Karpas-422 (cell line): ENCODE measurements around the gene SNX30. TPM values are rescaled to one million over a fixed set of nuclear protein-coding genes. Genes with fewer than 3 reads are reported as not detected.

Experiments
- DNase-seq: peaks from one replicate; pipeline ENCODE4 v3.0.0-alpha.2; 2015
- H2AFZ ChIP-seq: fragments of 200-600 bp; sonication (generic); 2 replicates; pipeline ENCODE4 v1.6.1; 2014; ENCODE audit warnings: antibody characterized with exemption, low read length, mixed read lengths
- H3K27ac ChIP-seq: fragments of 200-600 bp; sonication (generic); 2 replicates; pipeline ENCODE4 v1.5.1; 2014; ENCODE audit warnings: mild to moderate bottlenecking, low read length, moderate library complexity
- H3K27me3 ChIP-seq: fragments of 200-600 bp; sonication (generic); 2 replicates; pipeline ENCODE4 v1.6.1; 2014; ENCODE audit warnings: low read length, mixed read lengths
- H3K36me3 ChIP-seq: fragments of 200-600 bp; sonication (generic); 2 replicates; pipeline ENCODE4 v1.6.1; 2014; ENCODE audit warnings: low read length, mixed read lengths; ENCODE audit not compliant: insufficient read depth
- H3K4me1 ChIP-seq: fragments of 200-600 bp; sonication (generic); 2 replicates; pipeline ENCODE4 v1.6.1; 2014; ENCODE audit warnings: mild to moderate bottlenecking, low read length, mixed read lengths
- H3K4me2 ChIP-seq: fragments of 200-600 bp; sonication (generic); 2 replicates; pipeline ENCODE4 v1.6.1; 2014; ENCODE audit warnings: low read length, low read depth, mild to moderate bottlenecking; ENCODE audit not compliant: poor library complexity, severe bottlenecking
- H3K4me3 ChIP-seq: fragments of 200-600 bp; sonication (generic); 2 replicates; pipeline ENCODE4 v1.5.1; 2014; ENCODE audit warnings: mild to moderate bottlenecking, antibody characterized with exemption, low read length, mixed read lengths
- H3K79me2 ChIP-seq: fragments of 200-600 bp; sonication (generic); 2 replicates; pipeline ENCODE4 v1.6.1; 2014; ENCODE audit warnings: mild to moderate bottlenecking, low read length, mixed read lengths
- H3K9ac ChIP-seq: fragments of 200-600 bp; sonication (generic); 2 replicates; pipeline ENCODE4 v1.6.0; 2014; ENCODE audit warnings: low read length
- H3K9me2 ChIP-seq: fragments of 200-600 bp; sonication (generic), shearing (Covaris generic); replicated peaks from 2 replicates; pipeline ENCODE4 v1.6.0; 2014; ENCODE audit warnings: mild to moderate bottlenecking, low read length, moderate library complexity; ENCODE audit not compliant: insufficient read depth
- H3K9me3 ChIP-seq: fragments of 300-700, 200-600 bp; sonication (generic); 2 replicates; pipeline ENCODE4 v1.6.1; 2014; ENCODE audit warnings: low read length, mixed read lengths
- H4K20me1 ChIP-seq: fragments of 200-600 bp; sonication (generic); 2 replicates; pipeline ENCODE4 v1.6.1; 2014; ENCODE audit warnings: mild to moderate bottlenecking, antibody characterized with exemption, low read length, low read depth; ENCODE audit not compliant: insufficient read depth
- total RNA-seq: library from RNA; depleted of rRNA; stranded (reverse); fragments of >200 nt; shearing (Covaris generic); gene quantifications from 2 replicates; pipeline ENCODE4 v1.2.3, GENCODE V29; 2014; ENCODE audit warnings: low replicate concordance

Gene SNX30
- total RNA-seq, 1 experiment from 2014 or later = 43.8 TPM

GRCh38 chr9:112858625-112859147 lies 108.1 kb downstream of the SNX30 start:
- peaks cover 71% of the 10 kb centered on the region for H3K4me1 ChIP-seq
- H3K9me2 ChIP-seq = no peaks in the 10 kb centered on the region
- H3K27me3 ChIP-seq = no peaks in the 10 kb centered on the region
- peak overlapping the region; percentile 29; the same call in 1 of the 2 replicates for H3K4me3 ChIP-seq
- peak overlapping the region; percentile 63 for H3K4me2 ChIP-seq
- no peaks in the 10 kb centered on the region for H3K36me3 ChIP-seq
- peak overlapping the region; percentile 95 for H3K27ac ChIP-seq
- peak; percentile 90 for DNase-seq
- H2AFZ ChIP-seq = no peak overlapping the region
- H4K20me1 ChIP-seq = no peaks in the 10 kb centered on the region
- H3K9ac ChIP-seq = peak overlapping the region; percentile 65
- no peaks in the 10 kb centered on the region for H3K9me3 ChIP-seq
- peaks cover 26% of the 10 kb centered on the region for H3K79me2 ChIP-seq

- Histone ChIP-seq H2AFZ (no peak overlapping the region), H3K27ac (peak overlapping the region; percentile 95), H3K27me3 (no peaks in the 10 kb centered on the region), H3K79me2 (peaks cover 17% of the 10 kb centered on the region), H3K9me3 (no peaks in the 10 kb centered on the region), H3K36me3 (no peaks in the 10 kb centered on the region), H3K4me2 (peak overlapping the region; percentile 65), H3K4me3 (peak overlapping the region; percentile 43; the same call in 1 of the 2 replicates), H3K9me2 (no peaks in the 10 kb centered on the region), H4K20me1 (no peaks in the 10 kb centered on the region), H3K4me1 (peaks cover 80% of the 10 kb centered on the region), H3K9ac (peak overlapping the region; percentile 71)
- DNase-seq = no peak
These were observed 109.9 kb downstream of the SNX30 start for GRCh38 chr9:112860451-112860850.

- peak overlapping the region; percentile 43; the same call in 1 of the 2 replicates for H3K4me3 ChIP-seq
- H3K9me3 ChIP-seq = no peaks in the 10 kb centered on the region
- H3K4me2 ChIP-seq = peak overlapping the region; percentile 65
- H3K27me3 ChIP-seq = no peaks in the 10 kb centered on the region
- peak; percentile 83 for DNase-seq
- no peak overlapping the region for H2AFZ ChIP-seq
- no peaks in the 10 kb centered on the region for H4K20me1 ChIP-seq
- peak overlapping the region; percentile 95 for H3K27ac ChIP-seq
- peaks cover 80% of the 10 kb centered on the region for H3K4me1 ChIP-seq
- peak overlapping the region; percentile 71 for H3K9ac ChIP-seq
- H3K79me2 ChIP-seq = peaks cover 13% of the 10 kb centered on the region
- H3K9me2 ChIP-seq = no peaks in the 10 kb centered on the region
- no peaks in the 10 kb centered on the region for H3K36me3 ChIP-seq
These were observed 110.6 kb downstream of the SNX30 start for GRCh38 chr9:112861155-112861554.

- Histone ChIP-seq H4K20me1 (no peaks in the 10 kb centered on the region), H3K9ac (peak overlapping the region; percentile 71), H3K36me3 (no peaks in the 10 kb centered on the region), H2AFZ (no peak overlapping the region), H3K27me3 (no peaks in the 10 kb centered on the region), H3K9me3 (no peaks in the 10 kb centered on the region), H3K9me2 (no peaks in the 10 kb centered on the region), H3K4me1 (peaks cover 77% of the 10 kb centered on the region), H3K4me3 (peak overlapping the region; percentile 43; the same call in 1 of the 2 replicates), H3K4me2 (peak overlapping the region; percentile 65), H3K27ac (peak overlapping the region; percentile 95), H3K79me2 (peaks cover 13% of the 10 kb centered on the region)
- no peak for DNase-seq
These were observed 111.3 kb downstream of the SNX30 start for GRCh38 chr9:112861638-112862555.

- H3K36me3 ChIP-seq = no peaks in the 10 kb centered on the region
- peak overlapping the region; percentile 65 for H3K4me2 ChIP-seq
- H3K4me1 ChIP-seq = peaks cover 73% of the 10 kb centered on the region
- peak overlapping the region; percentile 43 for H3K4me3 ChIP-seq
- H3K9me3 ChIP-seq = no peaks in the 10 kb centered on the region
- H3K27ac ChIP-seq = peak overlapping the region; percentile 95
- no peaks in the 10 kb centered on the region for H3K9me2 ChIP-seq
- no peaks in the 10 kb centered on the region for H3K27me3 ChIP-seq
- H3K79me2 ChIP-seq = peaks cover 13% of the 10 kb centered on the region
- no peaks in the 10 kb centered on the region for H4K20me1 ChIP-seq
- H2AFZ ChIP-seq = no peak overlapping the region
- H3K9ac ChIP-seq = peak overlapping the region; percentile 71
- DNase-seq = peak; percentile 81
These were observed 112.7 kb downstream of the SNX30 start for GRCh38 chr9:112863214-112863613.

- peaks cover 13% of the 10 kb centered on the region for H3K79me2 ChIP-seq
- H4K20me1 ChIP-seq = no peaks in the 10 kb centered on the region
- H2AFZ ChIP-seq = no peak overlapping the region
- H3K9me3 ChIP-seq = no peaks in the 10 kb centered on the region
- H3K4me1 ChIP-seq = peaks cover 73% of the 10 kb centered on the region
- peak overlapping the region; percentile 43; the same call in 1 of the 2 replicates for H3K4me3 ChIP-seq
- H3K9ac ChIP-seq = peak overlapping the region; percentile 22; the same call in 1 of the 2 replicates
- H3K36me3 ChIP-seq = no peaks in the 10 kb centered on the region
- DNase-seq = no peak
- peak overlapping the region; percentile 95 for H3K27ac ChIP-seq
- H3K27me3 ChIP-seq = no peaks in the 10 kb centered on the region
- no peaks in the 10 kb centered on the region for H3K9me2 ChIP-seq
- peak overlapping the region; percentile 65 for H3K4me2 ChIP-seq
These were observed 113.2 kb downstream of the SNX30 start for GRCh38 chr9:112863746-112864145.

- Histone ChIP-seq H3K9me3 (no peaks in the 10 kb centered on the region), H3K27me3 (no peaks in the 10 kb centered on the region), H3K36me3 (no peaks in the 10 kb centered on the region), H3K4me1 (peaks cover 73% of the 10 kb centered on the region), H3K9me2 (no peaks in the 10 kb centered on the region), H3K9ac (no peak overlapping the region), H4K20me1 (no peaks in the 10 kb centered on the region), H3K79me2 (peaks cover 8% of the 10 kb centered on the region), H3K4me2 (no peak overlapping the region), H2AFZ (no peak overlapping the region), H3K4me3 (no peak overlapping the region), H3K27ac (peak overlapping the region; percentile 95)
- no peak for DNase-seq
These were observed 113.8 kb downstream of the SNX30 start for GRCh38 chr9:112864403-112864802.

GRCh38 chr9:112864982-112865381 lies 114.4 kb downstream of the SNX30 start:
- Histone ChIP-seq H3K4me1 (peaks cover 72% of the 10 kb centered on the region), H3K79me2 (peaks cover 6% of the 10 kb centered on the region; the same call in 1 of the 2 replicates), H3K4me2 (no peak overlapping the region), H2AFZ (no peak overlapping the region), H3K9me3 (no peaks in the 10 kb centered on the region), H4K20me1 (no peaks in the 10 kb centered on the region), H3K9ac (no peak overlapping the region), H3K27ac (no peak overlapping the region), H3K9me2 (no peaks in the 10 kb centered on the region), H3K36me3 (no peaks in the 10 kb centered on the region), H3K27me3 (no peaks in the 10 kb centered on the region), H3K4me3 (no peak overlapping the region)
- no peak for DNase-seq
